ENCODE measurements around the gene HECW1. TPM values are rescaled to one million over a fixed set of nuclear protein-coding genes. Genes with fewer than 3 reads are reported as not detected.
"Not testable (repeated sequence)": the region's sequence is repeated elsewhere in the genome, so short reads cannot be mapped to it uniquely, and the experiment has no call there.

HECW1 gene
- polyA plus RNA-seq (2013, experiment 1 of 2; ENCODE audit: insufficient read length) = 0.48 TPM
- 1.1 TPM for polyA plus RNA-seq (2013, experiment 2 of 2; ENCODE audit: insufficient read length)

DNA sequence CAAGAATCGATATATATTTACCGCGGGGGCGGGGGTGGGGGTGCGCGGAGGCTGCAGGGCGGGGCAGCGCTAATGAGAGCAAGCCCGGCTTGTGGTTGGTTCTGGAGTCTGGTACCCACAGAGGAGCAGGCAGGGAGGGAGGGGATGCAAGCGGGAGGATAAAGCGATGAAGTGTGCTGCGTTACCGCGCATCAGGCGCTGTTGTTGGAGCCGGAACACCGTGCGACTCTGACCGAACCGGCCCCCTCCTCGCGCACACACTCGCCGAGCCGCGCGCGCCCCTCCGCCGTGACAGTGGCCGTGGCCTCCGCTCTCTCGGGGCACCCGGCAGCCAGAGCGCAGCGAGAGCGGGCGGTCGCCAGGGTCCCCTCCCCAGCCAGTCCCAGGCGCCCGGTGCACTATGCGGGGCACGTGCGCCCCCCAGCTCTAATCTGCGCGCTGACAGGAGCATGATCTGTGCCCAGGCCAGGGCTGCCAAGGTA, at the start of gene HECW1:
TSS of gene HECW1 (plus strand) at position 189 of the 482 bp plus-strand sequence. CDS start 131,259 bp downstream, outside the sequence.
- no peak for DNase-seq

- DNase-seq = peak; percentile 15
Observed at GRCh38 chr7:43071604-43072003, 40.8 kb upstream of the HECW1 start.

GRCh38 chr7:43072530-43072929, 39.9 kb upstream of the HECW1 start:
- no peak for DNase-seq

- DNase-seq = not testable (repeated sequence)
Observed at GRCh38 chr7:43073811-43074210, 38.6 kb upstream of the HECW1 start.

DNA sequence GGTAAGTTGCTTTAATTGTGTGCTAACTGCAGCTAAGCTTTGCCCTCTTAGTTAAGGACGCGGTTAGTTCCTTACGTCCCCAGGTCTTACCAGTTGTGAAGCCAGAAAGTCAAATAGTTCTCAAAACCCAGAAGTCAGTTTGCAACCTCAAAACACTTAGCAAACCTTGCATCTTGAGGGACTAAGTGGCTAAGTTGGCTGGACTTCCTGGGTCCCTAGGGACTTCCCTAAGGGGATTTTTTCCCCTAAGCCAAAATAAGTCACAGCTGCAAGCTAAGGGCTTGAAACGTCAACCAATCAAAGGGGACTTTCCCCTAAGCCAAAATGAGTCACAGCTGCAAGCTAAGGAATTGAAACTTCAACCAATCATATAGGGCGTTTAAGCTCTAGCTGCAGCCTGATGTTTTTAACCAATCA, 36.2 kb upstream of the HECW1 start:
- peak; percentile 70 for DNase-seq

GRCh38 chr7:43076606-43077005, 35.8 kb upstream of the HECW1 start:
- no peak for DNase-seq

- DNase-seq = no peak
Observed at GRCh38 chr7:43077285-43077684, 35.2 kb upstream of the HECW1 start.

GRCh38 chr7:43077732-43078391, 34.6 kb upstream of the HECW1 start:
- peak; percentile 52 for DNase-seq

GRCh38 chr7:43078794-43079193, 33.7 kb upstream of the HECW1 start:
- DNase-seq = no peak

- DNase-seq = no peak
Observed at GRCh38 chr7:43081603-43082002, 30.8 kb upstream of the HECW1 start.

DNA sequence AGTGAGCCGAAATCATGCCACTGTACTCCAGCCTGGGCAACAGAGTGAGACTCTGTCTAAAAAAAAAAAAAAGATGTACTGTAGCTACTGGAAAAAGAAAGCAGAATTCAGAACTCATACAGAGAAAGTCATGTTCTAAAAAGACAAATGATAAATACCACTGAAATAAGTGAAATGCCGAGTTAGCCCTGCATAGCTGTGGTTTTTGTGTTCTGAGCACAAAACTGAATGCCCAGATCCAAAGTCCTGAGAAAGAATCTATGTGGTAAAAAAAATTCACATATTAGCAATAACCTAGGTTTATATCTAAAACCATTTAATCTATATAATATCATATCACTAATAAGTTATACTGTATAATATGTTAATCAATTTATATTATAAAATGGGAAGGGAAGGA, 29.3 kb upstream of the HECW1 start:
- DNase-seq = peak; percentile 54

- DNase-seq = no peak
Observed at GRCh38 chr7:43085017-43085416, 27.4 kb upstream of the HECW1 start.

GRCh38 chr7:43085992-43086391, 26.5 kb upstream of the HECW1 start:
- no peak for DNase-seq

GRCh38 chr7:43092819-43093218, 19.6 kb upstream of the HECW1 start:
- no peak for DNase-seq

- DNase-seq = no peak
Observed at GRCh38 chr7:43096875-43097274, 15.6 kb upstream of the HECW1 start.

GRCh38 chr7:43099750-43100149, 12.7 kb upstream of the HECW1 start:
- DNase-seq = no peak

GRCh38 chr7:43104874-43105520, 7.5 kb upstream of the HECW1 start:
- DNase-seq = no peak

DNA sequence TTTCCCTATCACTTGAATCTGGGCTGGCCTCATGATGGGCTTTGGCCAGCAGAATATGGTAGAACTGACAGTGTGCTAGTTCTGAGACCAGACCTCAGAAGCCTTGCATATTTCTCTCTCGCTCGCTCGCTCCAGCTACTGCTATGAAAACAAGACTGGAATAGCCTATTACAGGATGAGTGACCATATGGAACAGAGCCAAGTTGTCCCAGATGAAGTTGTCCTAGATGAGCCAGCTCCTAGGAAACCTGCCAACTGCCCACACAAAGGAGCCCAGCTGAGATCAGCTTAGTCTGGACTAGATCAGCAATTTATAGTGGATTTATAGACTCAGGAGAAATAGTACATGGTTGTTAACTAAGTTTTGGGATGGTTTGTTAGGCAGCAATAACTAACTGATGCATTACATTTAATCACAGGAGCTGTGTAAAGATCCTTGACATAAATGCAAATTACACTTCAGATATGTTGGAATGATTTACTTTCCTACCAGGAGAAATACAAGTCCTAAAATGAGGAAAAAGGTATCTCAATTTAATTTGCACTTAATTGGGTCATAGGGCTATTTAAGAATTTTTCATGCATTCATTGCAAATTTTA, 6.8 kb upstream of the HECW1 start:
- DNase-seq = peak; percentile 75

DNA sequence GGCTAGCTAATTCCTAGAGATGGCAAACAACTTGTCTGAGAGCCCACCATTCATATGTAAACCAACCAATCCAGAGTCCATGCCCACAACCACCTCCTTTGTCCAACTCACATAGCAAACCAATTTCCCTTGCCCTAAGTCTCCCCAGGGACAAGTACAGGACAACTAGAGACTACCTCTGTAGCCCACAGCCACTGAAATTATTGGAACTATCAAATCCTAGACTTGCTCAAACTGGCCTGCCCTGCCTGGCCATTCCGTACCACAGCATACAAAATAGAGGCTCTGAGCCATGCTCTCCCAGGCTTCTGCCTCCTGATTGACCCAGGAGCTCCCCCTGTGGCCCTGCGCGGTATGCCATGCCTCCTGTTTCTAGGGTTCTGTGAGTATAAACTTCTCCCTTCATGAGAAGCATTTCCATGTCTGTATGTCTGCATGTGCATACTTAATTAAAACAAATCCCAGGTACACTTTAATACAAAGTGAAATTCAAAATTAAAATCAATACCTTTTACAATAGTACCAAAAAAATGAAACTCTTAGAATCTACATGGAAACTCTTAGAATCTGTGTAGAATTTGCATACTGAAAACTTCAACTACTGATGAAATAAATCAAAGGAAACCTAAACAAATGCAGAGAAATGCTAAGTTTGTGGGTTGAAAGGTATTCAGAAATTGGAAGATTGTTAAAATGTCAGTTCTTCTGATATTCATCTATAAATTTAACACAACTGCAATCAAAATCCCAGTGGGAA, 4.0 kb upstream of the HECW1 start:
- peak; percentile 63 for DNase-seq

GRCh38 chr7:43110791-43111535, 1.5 kb upstream of the HECW1 start:
- DNase-seq = no peak

- DNase-seq = no peak
Observed at GRCh38 chr7:43111630-43112458, 603 bp upstream of the HECW1 start.

Measured in fibroblast of skin of back (primary cell).